Common myeloid progenitor, CD34-positive (primary cell): ENCODE measurements around the gene RGS18.

ENCODE experiments used
- CTCF ChIA-PET: fragments of 350-600 bp; sonication (Branson Sonifier 250); formaldehyde crosslinking; loops from one replicate; lab custom pipeline; 2021; ENCODE audit warnings: antibody characterized with exemption; lab: Charles Lee
- POLR2A ChIA-PET: fragments of 350-600 bp; sonication (Branson Sonifier 250); formaldehyde crosslinking; loops from one replicate; lab custom pipeline; 2021; ENCODE audit warnings: antibody characterized with exemption; lab: Charles Lee
- DNase-seq, 3 donors: peaks; one replicate each; pipeline versions ENCODE4 v3.0.0 to v3.0.0-alpha.2; 2013
- H3K27ac ChIP-seq, 2 experiments: 1 replicate in 1 of 2; 2 replicates in 1 of 2; pipeline ENCODE4 v1.7.0; 2013; ENCODE audit warnings: inconsistent platforms in 2 of 2, low read length in 2 of 2, mild to moderate bottlenecking in 2 of 2, low read depth in 1 of 2, moderate library complexity in 1 of 2; ENCODE audit not compliant: severe bottlenecking in 2 of 2, insufficient read depth in 1 of 2, poor library complexity in 1 of 2
- H3K27me3 ChIP-seq, 5 experiments: replicated peaks in 2 of 5; 1 replicate in 3 of 5; 2 replicates in 2 of 5; pipeline versions ENCODE4 v1.6.1 to v1.7.0; 2013; ENCODE audit warnings: low read length in 4 of 5, mild to moderate bottlenecking in 2 of 5, moderate library complexity in 2 of 5, inconsistent platforms in 1 of 5; ENCODE audit not compliant: insufficient read depth in 5 of 5, control insufficient read depth in 4 of 5
- H3K36me3 ChIP-seq, 4 experiments: 1 replicate in 2 of 4; 2 replicates in 2 of 4; pipeline versions ENCODE4 v1.6.1 to v1.7.0; 2013; ENCODE audit warnings: low read length in 3 of 4, control low read depth in 1 of 4, mild to moderate bottlenecking in 1 of 4; ENCODE audit not compliant: control insufficient read depth in 4 of 4, insufficient read depth in 4 of 4
- H3K4me1 ChIP-seq, 4 experiments: 1 replicate in 3 of 4; 2 replicates in 1 of 4; pipeline versions ENCODE4 v1.6.1 to v1.7.1; 2013; ENCODE audit warnings: low read length in 3 of 4, mild to moderate bottlenecking in 3 of 4, control low read depth in 1 of 4, inconsistent platforms in 1 of 4, moderate library complexity in 1 of 4; ENCODE audit not compliant: control insufficient read depth in 4 of 4, insufficient read depth in 4 of 4; ENCODE audit errors: control extremely low read depth in 1 of 4
- H3K4me3 ChIP-seq, 7 experiments: 1 replicate in 4 of 7; 2 replicates in 3 of 7; pipeline versions ENCODE4 v1.5.1 to v1.7.0; 2013; ENCODE audit warnings: mild to moderate bottlenecking in 7 of 7, low read length in 6 of 7, moderate library complexity in 6 of 7, inconsistent platforms in 2 of 7, low read depth in 2 of 7, control low read depth in 1 of 7; ENCODE audit not compliant: insufficient read depth in 4 of 7, control insufficient read depth in 1 of 7; ENCODE audit errors: extremely low read depth in 1 of 7
- H3K9me3 ChIP-seq, 5 experiments: 1 replicate in 4 of 5; 2 replicates in 1 of 5; pipeline versions ENCODE4 v1.6.1 to v1.7.1; 2013; ENCODE audit warnings: low read length in 4 of 5, mild to moderate bottlenecking in 2 of 5, inconsistent platforms in 1 of 5, low read depth in 1 of 5, moderate library complexity in 1 of 5; ENCODE audit not compliant: control insufficient read depth in 4 of 5, insufficient read depth in 2 of 5; ENCODE audit errors: control extremely low read depth in 1 of 5
- WGBS: methylation state at CpG from one replicate; pipeline ENCODE4 v1.1.5; 2013; ENCODE audit not compliant: insufficient coverage; 5-methylcytosine and 5-hydroxymethylcytosine counted together

Gene RGS18

DNA sequence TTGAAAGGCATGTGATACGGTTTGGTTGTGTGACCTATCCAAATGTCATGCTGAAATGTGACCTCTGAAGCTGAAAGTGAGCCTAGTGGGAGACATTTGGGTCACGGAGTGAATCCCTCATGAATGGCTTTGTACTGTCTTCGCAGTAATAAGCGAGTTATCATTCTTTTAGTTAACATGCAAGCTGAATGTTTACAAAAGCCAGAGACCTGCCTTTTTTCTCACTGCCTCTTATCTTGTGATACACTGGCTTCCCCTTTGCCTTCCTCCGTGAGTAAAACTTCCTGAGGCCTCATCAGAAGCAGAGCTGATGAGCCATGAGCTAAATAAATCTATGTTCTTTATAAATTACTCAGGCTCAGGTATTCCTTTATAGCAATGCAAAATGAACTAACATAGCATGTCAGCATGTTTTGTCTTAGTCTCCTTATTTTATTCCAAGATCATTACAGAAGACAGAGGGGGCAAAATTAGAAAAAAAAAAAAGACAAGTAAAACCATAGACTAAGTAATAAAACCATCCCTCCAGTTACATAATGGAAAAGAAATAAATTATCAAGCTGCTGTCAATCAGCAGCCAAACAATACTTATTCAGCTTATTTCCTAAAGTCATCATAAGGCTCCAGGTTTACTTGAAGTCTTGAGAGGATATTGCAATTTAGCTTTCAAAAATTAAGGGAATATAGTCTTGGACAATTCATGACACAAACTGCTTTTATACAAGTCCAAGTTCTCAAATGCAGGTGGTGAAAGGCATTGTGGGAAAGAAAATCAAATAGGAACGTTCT is 12.1 kb downstream of the RGS18 start:
- H3K27me3 ChIP-seq: no peaks in the 10 kb centered on the region
- H3K4me1 ChIP-seq: peaks cover 29 to 61% (median 45%) of the 10 kb centered on the region in 4 experiments
- peak overlapping the region; percentile 83 to 91 for H3K27ac ChIP-seq
- CTCF ChIA-PET: interaction anchor here (0.7 to 2.6 kb wide), 6 partner anchors 10 to 271 kb away, joined by 3 to 13 read pairs (median 4); partner anchors contain the start of gene RGS18
- H3K9me3 ChIP-seq: no peaks in the 10 kb centered on the region
- peak; percentile 78 to 92 (median 83) for DNase-seq
- H3K4me3 ChIP-seq: peak overlapping the region in 4 of 7 experiments; percentile 19 to 59 (median 35)
- 4% methylated on average over 4 of the region's 6 CpGs for WGBS
- POLR2A ChIA-PET: interaction anchor here (0.9 kb wide), 1 partner anchor 12 kb away, joined by 4 read pairs; the partner anchor contains the start of gene RGS18
- H3K36me3 ChIP-seq: peaks cover 0 to 5% (median 0%) of the 10 kb centered on the region in 4 experiments

DNA sequence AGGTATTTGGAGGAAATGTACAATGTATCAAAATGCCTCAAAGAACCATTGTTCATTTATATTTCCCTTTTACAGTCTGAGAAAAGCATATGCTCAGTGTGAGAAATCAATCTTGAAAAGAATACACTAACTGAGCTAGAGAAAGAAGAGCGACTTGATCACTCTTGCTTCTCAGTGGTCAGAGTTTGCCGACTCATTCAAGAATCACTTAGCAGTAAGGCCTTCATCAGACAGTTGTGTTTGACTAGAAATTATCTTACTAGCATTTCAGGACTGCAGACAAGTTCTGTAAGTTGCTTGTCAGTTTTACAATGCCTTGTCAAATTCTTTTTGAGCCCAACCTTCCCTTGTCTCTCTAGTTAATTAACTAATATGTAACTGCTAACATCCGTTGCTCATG is 12.9 kb downstream of the RGS18 start:
- 81% methylated on average over 3 of the region's 3 CpGs for WGBS
- Histone ChIP-seq H3K27me3 (no peaks in the 10 kb centered on the region), H3K9me3 (no peaks in the 10 kb centered on the region), H3K4me1 (peaks cover 29 to 61% (median 45%) of the 10 kb centered on the region in 4 experiments), H3K36me3 (peaks cover 0 to 9% (median 0%) of the 10 kb centered on the region in 4 experiments), H3K27ac (peak overlapping the region in 1 of 2 experiments; percentile 64), H3K4me3 (no peak overlapping the region)
- DNase-seq: peak in 2 of 3 donors; percentile 59 to 76
- POLR2A ChIA-PET: no interaction called here
- CTCF ChIA-PET: interaction anchor here (1.2 to 2.6 kb wide), 3 partner anchors 11 to 141 kb away, joined by 4 to 13 read pairs (median 8); partner anchors contain the start of gene RGS18

DNA sequence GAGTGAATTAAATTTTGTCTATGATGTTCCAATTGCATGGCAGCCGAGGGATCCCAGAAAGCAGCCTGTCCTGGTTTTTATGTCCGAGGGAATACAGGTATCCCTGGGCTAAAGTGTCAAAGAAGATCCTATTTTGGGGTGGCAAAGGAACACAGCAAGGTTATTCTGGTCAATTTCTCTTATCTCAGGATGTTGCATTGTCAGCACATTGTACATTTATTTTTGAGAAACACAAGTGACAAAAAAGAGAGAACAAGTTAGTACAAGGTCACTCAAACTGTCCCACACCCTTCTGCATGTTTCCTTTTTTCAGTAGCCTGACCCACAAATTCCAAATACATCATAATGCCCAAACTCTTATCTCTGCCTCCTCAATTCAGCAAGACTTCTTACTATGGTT is 17.7 kb downstream of the RGS18 start:
- no peaks in the 10 kb centered on the region for H3K27me3 ChIP-seq
- no peak overlapping the region for H3K4me3 ChIP-seq
- H3K36me3 ChIP-seq: peaks cover 0 to 36% (median 2%) of the 10 kb centered on the region in 4 experiments
- DNase-seq: no peak
- WGBS: 100% methylated on average over 1 of the region's 2 CpGs
- peaks cover 4 to 17% (median 14%) of the 10 kb centered on the region in 4 experiments for H3K4me1 ChIP-seq
- H3K27ac ChIP-seq: no peak overlapping the region
- POLR2A ChIA-PET: no interaction called here
- CTCF ChIA-PET: no interaction called here
- H3K9me3 ChIP-seq: no peaks in the 10 kb centered on the region

DNA sequence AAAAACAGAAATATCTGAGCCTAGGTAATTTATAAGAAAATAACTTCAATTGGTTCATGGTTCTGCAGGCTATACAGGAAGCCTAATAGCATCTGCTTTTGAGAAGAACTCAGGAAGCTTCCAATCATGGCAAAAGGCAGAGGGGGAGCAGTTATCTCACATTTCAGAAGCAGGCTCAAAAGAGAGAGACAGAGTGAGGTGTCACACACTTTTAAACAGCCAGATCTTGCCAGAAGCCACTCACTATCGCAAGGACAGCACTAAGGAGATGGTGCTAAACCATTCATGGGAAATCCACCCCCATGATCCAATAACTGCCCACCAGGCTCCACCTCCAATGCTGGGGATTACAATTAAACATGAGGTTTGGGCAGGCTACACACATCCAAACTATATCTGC is 25.5 kb downstream of the RGS18 start:
- Histone ChIP-seq H3K9me3 (peaks cover 0 to 1% (median 0%) of the 10 kb centered on the region in 5 experiments), H3K4me1 (no peaks in the 10 kb centered on the region), H3K27ac (no peak overlapping the region), H3K27me3 (no peaks in the 10 kb centered on the region), H3K4me3 (no peak overlapping the region), H3K36me3 (peaks cover 0 to 53% (median 13%) of the 10 kb centered on the region in 4 experiments)
- no peak for DNase-seq
- ChIA-PET POLR2A (no interaction called here), CTCF (no interaction called here)
- 100% methylated on average over 1 of the region's 1 CpG for WGBS

DNA sequence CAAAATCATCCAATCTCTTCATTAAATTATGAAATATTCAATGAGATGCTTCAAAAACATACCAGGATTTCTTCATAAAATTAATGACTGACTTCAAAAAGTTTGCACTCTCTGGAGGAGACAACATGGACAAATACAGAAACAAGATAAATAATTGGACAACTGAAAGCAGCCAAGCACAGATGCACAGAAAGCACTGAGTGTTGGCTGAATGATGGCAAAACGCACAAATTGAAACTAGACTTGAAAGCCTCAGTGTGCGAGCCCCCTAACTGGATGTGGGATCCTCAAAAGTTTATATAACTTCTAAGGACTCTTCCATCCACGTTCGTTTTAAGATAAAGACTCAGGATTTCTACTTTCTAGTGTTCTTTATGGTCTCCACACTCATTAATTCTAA is 27.9 kb downstream of the RGS18 start:
- DNase-seq: no peak
- Histone ChIP-seq H3K4me3 (no peak overlapping the region), H3K27ac (no peak overlapping the region), H3K9me3 (peaks cover 0 to 1% (median 0%) of the 10 kb centered on the region in 5 experiments), H3K27me3 (no peaks in the 10 kb centered on the region), H3K4me1 (no peaks in the 10 kb centered on the region), H3K36me3 (peaks cover 0 to 32% (median 11%) of the 10 kb centered on the region in 4 experiments)
- ChIA-PET POLR2A (no interaction called here), CTCF (no interaction called here)
- 95% methylated on average over 2 of the region's 4 CpGs for WGBS

DNA sequence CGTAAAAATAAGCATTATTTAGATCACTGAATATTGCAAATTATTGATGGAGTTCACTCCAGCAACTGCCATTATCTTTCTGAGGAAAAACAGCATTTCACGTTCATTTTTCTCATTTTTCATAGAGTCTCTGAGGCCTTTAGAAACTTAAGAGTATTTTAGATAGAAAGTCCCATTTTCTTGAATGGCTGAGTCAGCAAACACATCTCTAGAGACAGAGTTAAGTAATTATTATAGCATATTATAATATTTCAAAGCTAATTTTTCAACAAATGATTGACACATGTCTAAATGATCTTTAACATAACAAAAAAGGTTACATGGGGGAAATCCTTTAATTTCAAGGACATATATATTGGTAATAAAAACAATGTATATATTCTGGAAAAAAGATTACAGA is 31.8 kb downstream of the RGS18 start:
- POLR2A ChIA-PET: no interaction called here
- CTCF ChIA-PET: no interaction called here
- Histone ChIP-seq H3K9me3 (no peaks in the 10 kb centered on the region), H3K4me3 (no peak overlapping the region), H3K27ac (no peak overlapping the region), H3K36me3 (peaks cover 0 to 3% (median 1%) of the 10 kb centered on the region in 4 experiments), H3K27me3 (no peaks in the 10 kb centered on the region), H3K4me1 (no peaks in the 10 kb centered on the region)
- no CpG with 5 or more reads among the region's 2 CpGs for WGBS
- DNase-seq: no peak

DNA sequence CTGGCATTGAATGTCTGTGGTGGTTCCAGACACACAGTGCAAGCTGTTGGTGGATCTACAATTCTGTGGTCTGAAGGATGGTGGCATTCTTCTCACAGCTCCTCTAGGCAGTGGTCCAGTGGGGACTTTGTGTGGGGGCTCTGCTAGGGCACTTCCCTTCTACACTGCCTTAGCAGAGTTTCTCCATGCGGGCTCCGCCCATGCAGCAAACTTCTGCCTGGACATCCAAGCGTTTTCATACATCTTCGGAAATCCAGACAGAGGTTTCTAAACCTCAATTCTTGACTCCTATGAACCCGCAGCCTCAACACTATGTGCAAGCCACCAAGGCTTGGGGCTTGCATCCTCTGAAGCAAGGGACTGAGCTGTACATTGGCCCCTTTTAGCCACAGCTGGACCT is 43.0 kb downstream of the RGS18 start:
- Histone ChIP-seq H3K36me3 (no peaks in the 10 kb centered on the region), H3K4me3 (peak overlapping the region in 1 of 7 experiments; percentile 6), H3K27ac (no peak overlapping the region), H3K27me3 (no peaks in the 10 kb centered on the region), H3K4me1 (no peaks in the 10 kb centered on the region), H3K9me3 (peaks cover 4 to 34% (median 9%) of the 10 kb centered on the region in 5 experiments)
- 100% methylated on average over 5 of the region's 5 CpGs for WGBS
- DNase-seq: peak in 2 of 3 donors; percentile 21 to 31
- POLR2A ChIA-PET: no interaction called here
- CTCF ChIA-PET: interaction anchor here (0.7 kb wide), 1 partner anchor 1473 kb away, joined by 3 read pairs; no protein-coding TSS in a partner anchor
